H1 (cell line): ENCODE results near the gene LAMA3. TPM values are rescaled to one million over a fixed set of nuclear protein-coding genes. Genes with fewer than 3 reads are reported as not detected.

ENCODE experiments used
- CTBP2 ChIP-seq: IDR thresholded peaks from 2 replicates; pipeline ENCODE4 v1.7.0; 2011; ENCODE audit warnings: borderline replicate concordance, mild to moderate bottlenecking, moderate library complexity, mixed read lengths, low read length; ENCODE audit not compliant: insufficient read depth, insufficient read length
- EZH2 ChIP-seq: fragments of 200-600 bp; sonication (generic); IDR thresholded peaks from 2 replicates; pipeline ENCODE4 v1.7.1; 2012; ENCODE audit warnings: low read depth, mild to moderate bottlenecking, moderate library complexity, low read length, inconsistent platforms; ENCODE audit not compliant: severe bottlenecking
- NANOG ChIP-seq: IDR thresholded peaks from 2 replicates; pipeline ENCODE4 v1.6.1; 2011; ENCODE audit warnings: low read length, low read depth, mild to moderate bottlenecking, inconsistent platforms; ENCODE audit not compliant: insufficient read depth, poor library complexity, severe bottlenecking
- PHF8 ChIP-seq: fragments of 200-600 bp; sonication (generic); conservative IDR thresholded peaks from 2 replicates; pipeline ENCODE4 v1.7.1; 2012; ENCODE audit warnings: low read depth, mild to moderate bottlenecking, inconsistent platforms, low read length, moderate library complexity
- RFX5 ChIP-seq: IDR thresholded peaks from 2 replicates; pipeline ENCODE4 v1.6.1; 2011; ENCODE audit warnings: low read depth, low read length, improper control_type of control experiment, borderline replicate concordance
- polyA plus RNA-seq, 7 experiments: library from polyadenylated mRNA; depleted of rRNA in 3 of 7; stranded (reverse) in 5 of 7; unstranded in 2 of 7; fragments of >200 nt in 5 of 7; fragments of 200-250 nt in 2 of 7; gene quantifications; 1 replicate in 5 of 7; 2 replicates in 1 of 7; 4 replicates in 1 of 7; pipeline versions ENCODE4 v1.2.1 to v1.2.3, GENCODE V29; 2011 to 2013; ENCODE audit warnings: missing spikeins in 2 of 7, mixed read lengths in 2 of 7
- total RNA-seq: library from RNA; stranded (reverse); fragmentation: NEBNext Ultra II Directional; extraction: Animal tissue kit (Norgen Biotek cat#: 25700); gene quantifications from 2 replicates; pipeline ENCODE4 v1.2.1, GENCODE V29; 2021
- TF ChIP-seq, protein P1 (sequence below): fragments of 300-600 bp; sonication (generic); IDR thresholded peaks from 2 replicates; pipeline ENCODE4 v1.7.1; 2012; ENCODE audit warnings: low read length, moderate library complexity, mild to moderate bottlenecking, inconsistent platforms; ENCODE audit not compliant: insufficient replicate concordance

LAMA3 gene
- total and polyA plus RNA-seq, 2 of the 8 experiments (the other 6 are each of a cell fraction or from before 2014, with no cell fraction given) = 0.76 to 5.0 TPM

DNA sequence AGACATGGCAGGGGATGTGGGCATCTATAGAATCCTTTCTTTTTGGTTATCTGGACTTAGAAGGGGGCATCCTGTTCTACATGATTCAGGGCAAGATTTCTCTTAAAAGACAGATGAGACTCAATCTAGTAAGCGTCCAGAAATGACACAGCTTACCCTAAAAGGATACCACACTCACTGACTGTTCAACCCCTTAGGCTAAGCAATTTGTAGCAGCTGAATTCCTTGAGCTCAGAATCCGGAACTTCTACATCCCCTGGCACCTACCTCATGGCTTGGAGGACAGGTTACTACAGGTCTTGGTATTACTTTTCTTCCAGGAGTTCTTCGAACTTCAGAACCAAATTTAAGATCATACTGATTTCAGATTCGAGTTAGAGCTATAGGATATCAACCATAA is 138.4 kb downstream of the LAMA3 start (continued):
- TF ChIP-seq, protein P1, sequence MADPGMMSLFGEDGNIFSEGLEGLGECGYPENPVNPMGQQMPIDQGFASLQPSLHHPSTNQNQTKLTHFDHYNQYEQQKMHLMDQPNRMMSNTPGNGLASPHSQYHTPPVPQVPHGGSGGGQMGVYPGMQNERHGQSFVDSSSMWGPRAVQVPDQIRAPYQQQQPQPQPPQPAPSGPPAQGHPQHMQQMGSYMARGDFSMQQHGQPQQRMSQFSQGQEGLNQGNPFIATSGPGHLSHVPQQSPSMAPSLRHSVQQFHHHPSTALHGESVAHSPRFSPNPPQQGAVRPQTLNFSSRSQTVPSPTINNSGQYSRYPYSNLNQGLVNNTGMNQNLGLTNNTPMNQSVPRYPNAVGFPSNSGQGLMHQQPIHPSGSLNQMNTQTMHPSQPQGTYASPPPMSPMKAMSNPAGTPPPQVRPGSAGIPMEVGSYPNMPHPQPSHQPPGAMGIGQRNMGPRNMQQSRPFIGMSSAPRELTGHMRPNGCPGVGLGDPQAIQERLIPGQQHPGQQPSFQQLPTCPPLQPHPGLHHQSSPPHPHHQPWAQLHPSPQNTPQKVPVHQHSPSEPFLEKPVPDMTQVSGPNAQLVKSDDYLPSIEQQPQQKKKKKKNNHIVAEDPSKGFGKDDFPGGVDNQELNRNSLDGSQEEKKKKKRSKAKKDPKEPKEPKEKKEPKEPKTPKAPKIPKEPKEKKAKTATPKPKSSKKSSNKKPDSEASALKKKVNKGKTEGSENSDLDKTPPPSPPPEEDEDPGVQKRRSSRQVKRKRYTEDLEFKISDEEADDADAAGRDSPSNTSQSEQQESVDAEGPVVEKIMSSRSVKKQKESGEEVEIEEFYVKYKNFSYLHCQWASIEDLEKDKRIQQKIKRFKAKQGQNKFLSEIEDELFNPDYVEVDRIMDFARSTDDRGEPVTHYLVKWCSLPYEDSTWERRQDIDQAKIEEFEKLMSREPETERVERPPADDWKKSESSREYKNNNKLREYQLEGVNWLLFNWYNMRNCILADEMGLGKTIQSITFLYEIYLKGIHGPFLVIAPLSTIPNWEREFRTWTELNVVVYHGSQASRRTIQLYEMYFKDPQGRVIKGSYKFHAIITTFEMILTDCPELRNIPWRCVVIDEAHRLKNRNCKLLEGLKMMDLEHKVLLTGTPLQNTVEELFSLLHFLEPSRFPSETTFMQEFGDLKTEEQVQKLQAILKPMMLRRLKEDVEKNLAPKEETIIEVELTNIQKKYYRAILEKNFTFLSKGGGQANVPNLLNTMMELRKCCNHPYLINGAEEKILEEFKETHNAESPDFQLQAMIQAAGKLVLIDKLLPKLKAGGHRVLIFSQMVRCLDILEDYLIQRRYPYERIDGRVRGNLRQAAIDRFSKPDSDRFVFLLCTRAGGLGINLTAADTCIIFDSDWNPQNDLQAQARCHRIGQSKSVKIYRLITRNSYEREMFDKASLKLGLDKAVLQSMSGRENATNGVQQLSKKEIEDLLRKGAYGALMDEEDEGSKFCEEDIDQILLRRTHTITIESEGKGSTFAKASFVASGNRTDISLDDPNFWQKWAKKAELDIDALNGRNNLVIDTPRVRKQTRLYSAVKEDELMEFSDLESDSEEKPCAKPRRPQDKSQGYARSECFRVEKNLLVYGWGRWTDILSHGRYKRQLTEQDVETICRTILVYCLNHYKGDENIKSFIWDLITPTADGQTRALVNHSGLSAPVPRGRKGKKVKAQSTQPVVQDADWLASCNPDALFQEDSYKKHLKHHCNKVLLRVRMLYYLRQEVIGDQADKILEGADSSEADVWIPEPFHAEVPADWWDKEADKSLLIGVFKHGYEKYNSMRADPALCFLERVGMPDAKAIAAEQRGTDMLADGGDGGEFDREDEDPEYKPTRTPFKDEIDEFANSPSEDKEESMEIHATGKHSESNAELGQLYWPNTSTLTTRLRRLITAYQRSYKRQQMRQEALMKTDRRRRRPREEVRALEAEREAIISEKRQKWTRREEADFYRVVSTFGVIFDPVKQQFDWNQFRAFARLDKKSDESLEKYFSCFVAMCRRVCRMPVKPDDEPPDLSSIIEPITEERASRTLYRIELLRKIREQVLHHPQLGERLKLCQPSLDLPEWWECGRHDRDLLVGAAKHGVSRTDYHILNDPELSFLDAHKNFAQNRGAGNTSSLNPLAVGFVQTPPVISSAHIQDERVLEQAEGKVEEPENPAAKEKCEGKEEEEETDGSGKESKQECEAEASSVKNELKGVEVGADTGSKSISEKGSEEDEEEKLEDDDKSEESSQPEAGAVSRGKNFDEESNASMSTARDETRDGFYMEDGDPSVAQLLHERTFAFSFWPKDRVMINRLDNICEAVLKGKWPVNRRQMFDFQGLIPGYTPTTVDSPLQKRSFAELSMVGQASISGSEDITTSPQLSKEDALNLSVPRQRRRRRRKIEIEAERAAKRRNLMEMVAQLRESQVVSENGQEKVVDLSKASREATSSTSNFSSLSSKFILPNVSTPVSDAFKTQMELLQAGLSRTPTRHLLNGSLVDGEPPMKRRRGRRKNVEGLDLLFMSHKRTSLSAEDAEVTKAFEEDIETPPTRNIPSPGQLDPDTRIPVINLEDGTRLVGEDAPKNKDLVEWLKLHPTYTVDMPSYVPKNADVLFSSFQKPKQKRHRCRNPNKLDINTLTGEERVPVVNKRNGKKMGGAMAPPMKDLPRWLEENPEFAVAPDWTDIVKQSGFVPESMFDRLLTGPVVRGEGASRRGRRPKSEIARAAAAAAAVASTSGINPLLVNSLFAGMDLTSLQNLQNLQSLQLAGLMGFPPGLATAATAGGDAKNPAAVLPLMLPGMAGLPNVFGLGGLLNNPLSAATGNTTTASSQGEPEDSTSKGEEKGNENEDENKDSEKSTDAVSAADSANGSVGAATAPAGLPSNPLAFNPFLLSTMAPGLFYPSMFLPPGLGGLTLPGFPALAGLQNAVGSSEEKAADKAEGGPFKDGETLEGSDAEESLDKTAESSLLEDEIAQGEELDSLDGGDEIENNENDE = no peak
- no peak for TF ChIP-seq NANOG
- TF ChIP-seq CTBP2 = no peak
- no peak for TF ChIP-seq EZH2
- TF ChIP-seq RFX5 = no peak
- TF ChIP-seq PHF8 = no peak
